Mammary epithelial cell (primary cell): ENCODE results near the gene CD6.

ENCODE experiments used
- EZH2 ChIP-seq: IDR thresholded peaks from 2 replicates; pipeline ENCODE4 v1.6.1; 2012; ENCODE audit warnings: low read length, inconsistent platforms, borderline replicate concordance
- TF ChIP-seq, protein P1 (sequence below), 2 donors: IDR thresholded peaks in 1 of 2; conservative IDR thresholded peaks in 1 of 2; 2 replicates each; pipeline ENCODE4 v1.5.1; 2011 to 2012; ENCODE audit warnings: inconsistent platforms in 2 of 2, low read length in 2 of 2, mild to moderate bottlenecking in 2 of 2, control low read depth in 1 of 2, low read depth in 1 of 2; ENCODE audit not compliant: insufficient read depth in 1 of 2; ENCODE audit errors: extremely low read depth in 1 of 2

DNA sequence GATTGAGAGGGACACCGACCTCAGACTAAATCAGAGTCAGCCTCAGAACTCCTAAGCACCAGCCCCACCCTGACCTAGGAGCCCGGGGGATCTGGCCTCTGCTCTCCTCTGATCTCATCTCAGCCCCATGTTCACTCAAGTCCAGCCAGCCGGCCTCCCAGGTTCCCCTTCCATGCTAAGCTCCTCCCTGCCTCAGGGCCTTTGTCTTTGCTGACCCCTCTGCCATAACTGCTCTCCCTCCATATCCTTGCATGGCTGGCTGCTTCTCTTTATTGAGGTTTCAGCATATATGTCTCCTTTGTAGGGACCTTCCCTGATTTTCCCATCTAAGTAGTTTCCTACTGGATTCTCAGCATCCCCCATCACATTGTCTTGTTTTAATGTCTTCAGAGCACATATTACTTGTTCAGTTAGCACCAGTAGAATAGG lies 18.7 kb upstream of the CD6 start:
- TF ChIP-seq, protein P1, sequence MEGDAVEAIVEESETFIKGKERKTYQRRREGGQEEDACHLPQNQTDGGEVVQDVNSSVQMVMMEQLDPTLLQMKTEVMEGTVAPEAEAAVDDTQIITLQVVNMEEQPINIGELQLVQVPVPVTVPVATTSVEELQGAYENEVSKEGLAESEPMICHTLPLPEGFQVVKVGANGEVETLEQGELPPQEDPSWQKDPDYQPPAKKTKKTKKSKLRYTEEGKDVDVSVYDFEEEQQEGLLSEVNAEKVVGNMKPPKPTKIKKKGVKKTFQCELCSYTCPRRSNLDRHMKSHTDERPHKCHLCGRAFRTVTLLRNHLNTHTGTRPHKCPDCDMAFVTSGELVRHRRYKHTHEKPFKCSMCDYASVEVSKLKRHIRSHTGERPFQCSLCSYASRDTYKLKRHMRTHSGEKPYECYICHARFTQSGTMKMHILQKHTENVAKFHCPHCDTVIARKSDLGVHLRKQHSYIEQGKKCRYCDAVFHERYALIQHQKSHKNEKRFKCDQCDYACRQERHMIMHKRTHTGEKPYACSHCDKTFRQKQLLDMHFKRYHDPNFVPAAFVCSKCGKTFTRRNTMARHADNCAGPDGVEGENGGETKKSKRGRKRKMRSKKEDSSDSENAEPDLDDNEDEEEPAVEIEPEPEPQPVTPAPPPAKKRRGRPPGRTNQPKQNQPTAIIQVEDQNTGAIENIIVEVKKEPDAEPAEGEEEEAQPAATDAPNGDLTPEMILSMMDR (conservative IDR thresholded peaks at IDR 0.05 in 1 of 2, IDR thresholded peaks at IDR 0.05 in 1 of 2; ENCODE audit: extremely low read depth in 1 of 2, insufficient read depth in 1 of 2, low read depth in 1 of 2, low read length in 2 of 2): no peak
- TF ChIP-seq EZH2: no peak
